ENCODE results near the gene CDC42.
"Not testable (repeated sequence)": the region's sequence is repeated elsewhere in the genome, so short reads cannot be mapped to it uniquely, and the experiment has no call there.

The CDC42 gene

DNA sequence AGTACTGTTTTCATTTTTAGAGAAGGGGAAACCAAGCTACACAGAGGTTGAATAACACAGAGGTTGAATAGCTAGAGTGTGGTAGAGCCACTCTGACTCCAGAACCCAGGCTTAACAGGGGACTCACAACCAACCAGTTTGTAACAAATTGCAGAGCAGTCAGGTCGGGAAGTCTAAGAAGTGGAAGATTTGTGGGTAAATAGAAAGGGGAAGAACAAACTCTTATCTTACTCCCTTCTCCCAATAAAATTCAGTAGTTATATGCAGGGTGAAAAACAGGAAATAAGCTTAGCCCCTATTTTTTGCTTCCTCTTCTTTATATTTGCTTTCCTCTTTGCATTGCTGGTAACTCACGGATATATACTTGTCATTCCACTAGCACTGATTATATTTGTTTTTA lies 23.2 kb downstream of the CDC42 start:
- no peak for DNase-seq (ENCODE audit: low spot score)

GRCh38 chr1:22076346-22076745 lies 23.8 kb downstream of the CDC42 start:
- no peak for DNase-seq (ENCODE audit: low spot score)

DNA sequence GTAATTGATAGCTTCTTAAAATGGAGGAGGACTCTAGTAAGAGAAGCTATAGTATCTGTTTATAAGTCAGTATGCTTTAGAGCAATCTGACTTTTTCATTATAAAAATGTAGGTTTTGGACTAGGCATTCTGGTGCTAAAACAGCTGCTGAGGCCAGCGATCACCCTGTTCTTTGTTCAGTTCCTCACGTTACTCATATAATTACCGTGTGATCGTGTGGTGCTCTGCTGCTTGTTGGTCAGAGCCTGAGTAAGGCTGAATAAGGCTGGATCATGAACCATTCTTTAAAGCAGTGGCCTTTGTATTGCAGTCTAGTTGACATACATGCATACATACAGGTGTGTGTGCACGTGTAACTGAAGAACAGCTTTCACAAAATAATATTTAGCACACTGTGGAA lies 25.2 kb downstream of the CDC42 start:
- DNase-seq (ENCODE audit: low spot score), result no peak

DNA sequence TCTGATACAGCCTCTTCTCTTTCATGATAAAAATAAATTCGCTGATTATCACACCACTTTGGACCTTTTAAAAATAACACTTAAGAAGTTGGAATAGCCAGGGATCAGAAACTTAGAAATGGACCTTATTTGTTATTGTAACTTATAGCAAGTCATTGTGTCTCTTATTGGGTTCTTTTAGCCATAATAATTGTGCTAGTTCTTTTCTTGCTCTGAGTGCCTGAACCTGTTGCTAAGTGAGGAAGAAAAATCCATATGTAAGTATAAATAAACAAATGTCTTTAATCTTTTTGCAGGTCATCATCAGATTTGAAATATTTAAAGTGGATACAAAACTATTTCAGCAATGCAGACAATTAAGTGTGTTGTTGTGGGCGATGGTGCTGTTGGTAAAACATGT lies 25.6 kb downstream of the CDC42 start:
- no peak for DNase-seq (ENCODE audit: low spot score)

- no peak for DNase-seq (ENCODE audit: low spot score)
These were observed 27.7 kb downstream of the CDC42 start for GRCh38 chr1:22080191-22080590.

- no peak for DNase-seq (ENCODE audit: low spot score)
These were observed 35.8 kb downstream of the CDC42 start for GRCh38 chr1:22088331-22088730.

GRCh38 chr1:22089134-22089571 lies 36.6 kb downstream of the CDC42 start:
- no peak for DNase-seq (ENCODE audit: low spot score)

GRCh38 chr1:22089787-22090186 lies 37.3 kb downstream of the CDC42 start:
- DNase-seq (ENCODE audit: low spot score), result no peak

- DNase-seq (ENCODE audit: low spot score), result no peak
These were observed 38.4 kb downstream of the CDC42 start for GRCh38 chr1:22090867-22091266.

GRCh38 chr1:22092026-22092768 lies 39.7 kb downstream of the CDC42 start:
- not testable (repeated sequence) for DNase-seq (ENCODE audit: low spot score)

GRCh38 chr1:22093513-22093912 lies 41.0 kb downstream of the CDC42 start:
- no peak for DNase-seq (ENCODE audit: low spot score)

- no peak for DNase-seq (ENCODE audit: low spot score)
These were observed 43.5 kb downstream of the CDC42 start for GRCh38 chr1:22096036-22096435.

GRCh38 chr1:22096463-22096862 lies 44.0 kb downstream of the CDC42 start:
- no peak for DNase-seq (ENCODE audit: low spot score)

DNA sequence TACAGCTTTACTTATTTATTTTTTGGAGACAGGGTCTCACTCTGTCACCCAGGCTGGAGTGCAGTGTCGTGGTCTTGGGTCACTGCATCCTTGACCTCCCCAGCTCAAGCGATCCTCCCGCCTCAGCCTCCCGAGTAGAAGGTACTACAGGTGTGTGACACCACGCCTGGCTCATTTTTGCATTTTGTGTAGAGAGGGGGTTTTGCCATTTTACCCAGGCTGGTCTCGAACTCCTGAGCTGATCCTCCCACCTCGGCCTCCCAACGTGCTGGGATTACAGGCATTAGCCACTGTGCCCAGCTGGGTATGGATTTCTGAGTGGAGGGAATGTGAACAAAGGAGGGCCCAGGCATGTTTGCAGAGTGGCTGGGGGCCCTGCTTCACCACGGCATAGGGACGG lies 46.2 kb downstream of the CDC42 start:
- no peak for DNase-seq (ENCODE audit: low spot score)

DNA sequence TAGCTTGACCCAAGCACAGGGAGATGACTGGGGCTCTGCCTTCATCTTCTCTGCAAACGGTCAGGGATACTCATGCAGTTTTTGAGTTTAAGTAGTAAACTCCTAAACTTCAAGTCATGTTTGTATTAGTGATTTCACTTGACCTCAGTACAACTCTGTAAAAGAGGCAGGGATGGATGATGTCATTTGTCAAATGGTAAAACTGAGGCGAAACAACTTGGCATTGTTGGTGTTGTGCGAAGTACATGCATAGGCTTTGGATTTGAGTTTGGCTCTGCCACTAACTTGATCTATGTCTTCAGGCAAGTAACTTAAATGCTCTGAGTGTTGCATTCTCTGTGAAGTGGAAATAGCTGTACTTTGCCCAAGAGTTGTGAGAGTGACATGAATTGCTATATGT lies 47.7 kb downstream of the CDC42 start:
- no peak for DNase-seq (ENCODE audit: low spot score)

- no peak for DNase-seq (ENCODE audit: low spot score)
These were observed 48.7 kb downstream of the CDC42 start for GRCh38 chr1:22101199-22101598.

DNA sequence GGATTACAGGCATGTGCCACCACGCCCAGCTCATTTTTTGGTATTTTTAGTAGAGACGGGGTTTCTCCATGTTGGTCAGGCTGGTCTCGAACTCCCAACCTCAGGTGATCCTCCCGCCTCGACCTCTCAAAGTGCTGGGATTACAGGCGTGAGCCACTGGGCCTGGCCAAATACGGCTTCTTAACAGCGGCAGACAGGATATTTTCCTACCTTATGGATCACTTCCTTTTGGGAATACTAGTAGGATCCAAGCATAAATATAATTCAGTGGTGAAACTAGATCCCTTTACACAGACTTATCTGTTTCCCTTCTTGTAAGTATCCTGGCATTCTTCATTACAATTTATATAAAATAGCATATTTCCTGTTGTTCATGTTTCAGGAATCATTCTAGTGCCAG lies 49.5 kb downstream of the CDC42 start:
- no peak for DNase-seq (ENCODE audit: low spot score)

GRCh38 chr1:22102746-22103145 lies 50.2 kb downstream of the CDC42 start:
- DNase-seq (ENCODE audit: low spot score), result no peak

GRCh38 chr1:22104094-22104493 lies 51.6 kb downstream of the CDC42 start:
- DNase-seq (ENCODE audit: low spot score), result no peak

GRCh38 chr1:22104865-22105437 lies 52.4 kb downstream of the CDC42 start:
- no peak for DNase-seq (ENCODE audit: low spot score)

- DNase-seq (ENCODE audit: low spot score), result no peak
These were observed 53.2 kb downstream of the CDC42 start for GRCh38 chr1:22105611-22106207.

DNA sequence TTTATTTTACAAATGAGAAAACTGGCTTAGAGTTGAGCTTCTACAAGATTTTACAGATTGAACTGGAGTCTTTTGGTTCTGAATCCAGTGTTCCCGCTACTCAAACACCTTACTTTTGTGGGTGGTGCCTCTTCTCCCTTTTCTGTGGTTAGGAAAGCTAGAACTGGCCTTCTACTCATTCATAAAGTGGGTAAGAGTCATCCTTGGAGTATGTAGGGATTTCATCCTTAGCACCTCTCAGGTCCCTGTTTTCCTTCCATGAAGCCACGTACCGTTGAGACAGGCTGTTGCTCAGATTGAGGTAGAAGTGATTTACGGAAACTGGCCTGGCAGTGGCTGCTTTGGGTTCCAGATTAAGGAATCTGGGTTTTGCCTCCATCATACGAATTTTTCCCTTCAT lies 54.6 kb downstream of the CDC42 start:
- no peak for DNase-seq (ENCODE audit: low spot score)

DNA sequence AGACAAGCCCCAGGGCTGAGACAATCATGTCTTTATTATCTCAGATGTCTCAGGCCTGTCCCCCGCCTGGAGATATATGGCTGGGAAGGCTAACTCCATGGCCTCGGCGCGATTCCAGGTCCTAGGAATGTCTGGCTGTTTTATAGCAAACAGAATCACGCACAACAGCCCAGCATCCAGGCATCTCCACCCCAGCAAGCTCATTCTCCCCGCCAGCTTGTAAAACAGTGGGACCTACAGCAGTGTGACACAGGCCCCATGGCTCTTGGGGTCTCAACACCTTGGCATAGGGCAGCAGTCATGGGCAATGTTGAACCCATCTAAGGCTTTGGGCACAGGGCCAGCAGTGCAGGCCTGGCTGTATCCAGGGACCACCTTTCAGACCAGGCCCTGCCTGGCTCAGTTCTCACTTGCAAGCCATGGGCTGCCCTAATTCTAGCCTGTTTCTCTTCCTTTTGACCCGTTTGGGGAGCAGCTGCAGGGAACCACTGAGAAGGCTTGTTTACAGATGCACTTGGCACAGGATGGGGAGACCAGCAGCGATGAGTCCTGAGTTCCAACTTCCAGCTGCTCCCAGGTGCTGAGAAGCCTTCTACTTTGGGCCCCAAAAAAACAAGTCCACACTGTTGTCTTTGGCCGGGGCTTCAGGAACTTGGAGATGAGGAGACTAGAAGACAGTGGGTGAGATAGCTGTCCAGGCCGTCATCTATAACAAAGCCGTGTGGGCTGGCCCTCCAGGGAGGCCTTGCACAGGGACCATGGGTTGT lies 56.0 kb downstream of the CDC42 start:
- DNase-seq (ENCODE audit: low spot score), result no peak

Data from HuH-7.5 (cell line).